IPS-18c (cell line): ENCODE data around the gene CYP8B1.
"Not testable (repeated sequence)": the region's sequence is repeated elsewhere in the genome, so short reads cannot be mapped to it uniquely, and the experiment has no call there.

Experiments
- H3K4me3 ChIP-seq: 2 replicates; pipeline ENCODE4 v1.7.0; 2013; ENCODE audit warnings: low read depth, mild to moderate bottlenecking, low read length, moderate library complexity; ENCODE audit not compliant: insufficient read depth
- H3K9me3 ChIP-seq: one replicate; pipeline ENCODE4 v1.6.1; 2013; ENCODE audit warnings: mild to moderate bottlenecking, low read length, moderate library complexity; ENCODE audit not compliant: control insufficient read depth, insufficient read depth

CYP8B1 gene

DNA sequence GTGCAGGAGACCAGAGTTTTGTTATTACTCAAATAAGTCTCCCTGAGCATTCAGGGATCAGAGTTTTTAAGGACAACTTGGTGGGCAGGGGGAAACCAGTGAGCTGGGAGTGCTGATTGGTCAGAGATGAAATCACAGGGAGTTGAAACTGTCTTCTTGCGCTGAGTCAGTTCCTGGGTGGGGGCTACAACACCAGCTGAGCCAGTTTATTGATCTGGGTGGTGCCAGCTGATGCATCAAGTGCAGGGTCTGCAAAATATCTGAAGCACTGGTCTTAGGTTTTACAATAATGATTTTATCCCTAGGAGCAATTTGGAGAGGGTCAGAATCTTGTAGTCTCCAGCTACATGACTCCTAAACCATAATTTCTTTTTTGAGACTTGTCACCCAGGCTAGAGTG is 16.5 kb upstream of the CYP8B1 start:
- peaks cover 2% of the 10 kb centered on the region for H3K9me3 ChIP-seq

DNA sequence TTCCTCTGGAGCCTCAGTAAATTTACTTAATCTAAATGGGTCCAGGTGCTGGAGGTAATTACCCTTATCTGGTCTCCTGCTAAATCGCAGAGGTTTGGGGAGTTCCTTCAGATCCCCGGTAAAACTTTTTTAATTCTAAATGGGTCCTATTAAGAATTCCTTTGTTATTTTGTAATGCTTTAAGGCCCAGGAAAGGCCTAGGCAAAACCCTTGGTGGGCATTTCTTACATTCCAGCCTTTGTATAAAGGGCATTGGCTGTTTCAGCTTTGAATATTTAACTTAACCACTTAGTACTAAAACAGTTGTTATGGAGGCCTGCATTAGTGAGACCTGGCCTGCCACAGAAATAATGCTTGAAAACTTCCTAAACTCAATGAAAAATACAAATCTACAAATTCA is 15.4 kb upstream of the CYP8B1 start:
- H3K4me3 ChIP-seq: no peak overlapping the region
- H3K9me3 ChIP-seq: peaks cover 2% of the 10 kb centered on the region

More for the DNA sequence above, 16.5 kb upstream of the CYP8B1 start:
- no peak overlapping the region for H3K4me3 ChIP-seq

DNA sequence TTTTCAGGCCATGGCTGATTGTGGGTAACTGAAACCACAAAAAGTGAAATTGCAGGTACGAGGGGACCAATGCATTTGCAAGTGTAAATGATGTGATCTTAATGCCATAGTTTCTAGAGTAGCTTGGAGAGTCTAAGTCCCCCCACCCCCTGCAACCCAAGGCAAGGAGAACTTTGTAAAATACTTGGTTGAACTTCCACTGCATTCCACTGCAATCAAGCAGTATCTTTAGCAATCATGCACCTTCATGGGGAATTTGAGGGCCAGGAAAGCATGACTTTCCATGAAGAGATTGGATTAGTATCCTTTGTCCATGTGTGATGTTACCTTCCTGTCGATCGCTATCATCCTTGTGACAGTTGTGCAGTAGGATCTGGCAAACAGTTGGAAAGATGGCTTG is 11.4 kb upstream of the CYP8B1 start:
- no peak overlapping the region for H3K4me3 ChIP-seq
- no peaks in the 10 kb centered on the region for H3K9me3 ChIP-seq

DNA sequence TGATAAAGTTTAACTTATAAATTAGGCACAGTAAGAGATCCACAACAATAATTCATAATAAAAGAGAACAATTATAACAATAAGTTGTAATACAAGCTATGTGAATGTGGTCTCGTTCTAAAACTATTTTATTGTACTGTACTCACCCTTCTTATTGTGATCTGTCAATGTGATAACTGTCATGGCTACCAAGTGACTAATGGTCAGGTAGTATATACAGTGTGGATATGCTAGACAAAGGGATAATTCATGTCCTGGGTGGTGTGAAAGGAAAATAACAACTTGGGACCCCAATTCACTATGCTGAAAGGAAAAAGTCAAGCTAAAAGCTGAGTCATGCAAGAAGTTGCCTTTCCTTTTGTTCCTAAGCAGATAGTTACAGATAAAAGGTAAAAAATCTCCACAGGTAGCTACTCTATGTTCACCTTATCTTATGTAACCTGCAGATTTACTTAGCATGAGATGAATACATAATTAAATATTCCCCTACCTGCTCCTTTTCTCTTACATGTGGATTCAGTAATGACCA is 10.7 kb upstream of the CYP8B1 start:
- no peaks in the 10 kb centered on the region for H3K9me3 ChIP-seq
- no peak overlapping the region for H3K4me3 ChIP-seq

DNA sequence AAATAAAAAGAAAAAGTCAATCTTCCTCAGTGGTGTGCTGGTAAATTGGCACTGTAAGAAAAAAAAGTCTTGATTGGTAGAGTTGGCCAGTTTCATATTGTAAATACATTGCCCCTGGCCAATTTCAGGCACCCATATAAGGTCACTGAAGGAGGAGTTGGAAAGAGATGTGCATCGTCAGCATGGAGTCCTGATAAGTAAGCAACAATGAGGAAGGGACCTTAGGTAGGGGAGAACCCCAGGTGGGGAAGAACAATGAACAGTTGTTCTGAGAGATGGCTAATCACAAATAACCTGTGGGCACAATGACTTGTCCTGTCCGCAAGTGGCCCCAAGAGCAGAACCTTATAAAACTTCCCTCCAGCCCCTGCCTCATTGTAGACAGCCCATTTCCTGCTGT is 8.6 kb upstream of the CYP8B1 start:
- Histone ChIP-seq H3K4me3 (no peak overlapping the region), H3K9me3 (no peaks in the 10 kb centered on the region)

DNA sequence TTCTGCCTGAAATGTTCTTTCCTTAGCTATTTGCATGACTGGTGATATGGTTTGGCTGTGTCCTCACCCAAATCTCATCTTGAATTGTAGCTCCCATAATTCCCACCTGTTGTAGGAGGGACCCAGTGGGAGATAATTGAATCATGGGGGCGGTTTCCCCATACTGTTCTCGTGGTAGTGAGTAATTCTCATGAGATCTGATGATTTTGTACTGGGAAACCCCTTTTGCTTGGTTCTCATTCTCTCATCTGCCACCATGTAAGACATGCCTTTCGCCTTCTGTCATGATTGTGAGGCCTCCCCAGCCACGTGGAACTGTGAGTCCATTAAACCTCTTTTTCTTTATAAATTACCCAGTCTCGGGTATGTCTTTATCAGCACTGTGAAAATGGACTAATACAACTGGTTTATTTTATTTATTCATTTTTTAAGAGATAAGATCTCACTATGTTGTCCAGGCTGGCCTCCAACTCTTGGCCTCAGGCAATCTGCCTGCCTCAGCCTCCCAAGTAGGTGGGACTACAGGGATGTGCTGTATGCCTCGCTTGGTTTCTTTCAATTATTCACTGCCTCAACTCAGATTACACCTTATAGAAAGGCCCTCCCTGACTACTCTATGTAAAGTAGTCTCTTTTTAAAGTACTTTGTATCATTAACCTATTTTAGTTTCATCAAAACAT is 7.7 kb upstream of the CYP8B1 start:
- H3K4me3 ChIP-seq, H3K9me3 ChIP-seq: not testable (repeated sequence)

DNA sequence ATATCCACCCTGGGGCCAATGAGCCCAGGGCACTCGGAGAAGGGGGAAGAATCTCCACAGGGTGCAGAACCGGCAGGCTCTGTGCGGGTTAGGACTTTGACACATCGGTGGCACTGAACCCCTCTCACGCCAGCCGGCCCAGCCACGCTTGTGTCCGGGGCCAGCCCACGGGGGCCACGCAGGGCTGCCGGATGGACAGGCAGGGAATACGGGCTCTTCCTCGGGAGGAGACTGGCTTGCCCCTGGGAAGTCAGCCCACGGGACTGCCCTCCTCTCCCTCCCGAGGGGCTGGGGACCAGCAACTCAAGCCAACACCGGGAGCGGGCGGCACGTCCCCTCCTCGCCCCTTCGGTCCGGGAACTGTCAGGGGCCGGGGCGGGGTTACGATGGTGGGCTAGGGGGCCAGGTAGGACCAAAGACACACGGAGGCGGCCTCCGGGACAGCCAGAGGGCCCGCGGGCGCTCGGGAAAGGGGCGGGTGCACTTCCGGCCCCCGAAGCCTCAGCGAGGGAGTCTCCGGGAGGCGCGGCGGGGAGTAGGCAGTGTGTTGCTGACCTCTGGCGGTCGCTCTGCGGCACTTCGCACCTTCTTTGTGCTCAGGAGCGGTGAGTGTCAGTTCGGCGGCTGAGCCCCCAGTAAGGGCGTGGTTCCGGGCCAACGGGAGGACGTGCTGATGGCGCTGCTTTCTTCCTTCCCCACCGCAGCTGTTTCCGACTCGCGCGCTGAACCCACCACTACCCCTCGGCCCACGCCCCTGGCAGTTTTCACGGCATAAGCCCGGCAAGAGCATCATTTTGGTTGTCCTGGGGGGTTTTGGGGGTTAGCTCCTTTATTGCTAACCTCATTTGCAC is 5.1 kb upstream of the CYP8B1 start:
- no peaks in the 10 kb centered on the region for H3K9me3 ChIP-seq
- peak overlapping the region; percentile 56 for H3K4me3 ChIP-seq

DNA sequence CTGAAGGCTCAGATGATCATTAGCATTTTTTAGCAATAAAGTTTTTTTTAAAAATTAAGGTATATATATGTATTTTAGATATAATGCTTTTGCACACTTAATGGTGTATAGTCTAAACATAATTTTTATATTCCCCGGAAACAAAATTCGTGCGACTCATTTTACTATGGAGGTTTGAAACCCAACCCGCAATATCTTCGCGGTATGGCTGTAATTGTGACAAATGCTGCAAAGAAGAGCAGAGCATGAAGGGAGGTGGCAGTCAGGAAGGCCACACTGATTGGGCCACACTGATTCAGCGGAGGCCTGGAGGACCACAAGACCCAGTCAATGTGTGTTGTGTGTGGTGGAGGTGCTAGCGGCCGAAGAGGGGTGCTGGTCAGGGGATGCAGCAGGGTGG is 4.5 kb upstream of the CYP8B1 start:
- Histone ChIP-seq H3K4me3 (no peak overlapping the region; the same call in 1 of the 2 replicates), H3K9me3 (no peaks in the 10 kb centered on the region)

DNA sequence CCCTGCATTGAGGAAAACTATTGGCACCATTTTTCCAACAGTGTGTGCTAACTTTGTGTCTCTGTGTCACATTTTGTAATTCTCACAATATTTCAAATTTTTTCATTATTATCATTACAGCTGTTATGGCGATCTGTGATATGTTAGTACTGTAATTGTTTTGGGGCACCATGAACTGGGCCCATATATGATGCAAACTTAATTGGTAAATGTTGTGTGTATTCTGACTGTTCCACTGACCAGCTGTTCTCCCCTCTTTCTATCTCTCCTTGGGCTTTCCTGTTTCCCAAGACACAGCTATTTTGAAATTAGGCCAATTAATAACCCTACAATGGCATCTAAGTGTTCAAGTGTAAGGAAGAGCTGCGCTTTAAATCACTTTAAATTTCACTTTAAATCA is 2.2 kb upstream of the CYP8B1 start:
- no peaks in the 10 kb centered on the region for H3K9me3 ChIP-seq
- no peak overlapping the region for H3K4me3 ChIP-seq

DNA sequence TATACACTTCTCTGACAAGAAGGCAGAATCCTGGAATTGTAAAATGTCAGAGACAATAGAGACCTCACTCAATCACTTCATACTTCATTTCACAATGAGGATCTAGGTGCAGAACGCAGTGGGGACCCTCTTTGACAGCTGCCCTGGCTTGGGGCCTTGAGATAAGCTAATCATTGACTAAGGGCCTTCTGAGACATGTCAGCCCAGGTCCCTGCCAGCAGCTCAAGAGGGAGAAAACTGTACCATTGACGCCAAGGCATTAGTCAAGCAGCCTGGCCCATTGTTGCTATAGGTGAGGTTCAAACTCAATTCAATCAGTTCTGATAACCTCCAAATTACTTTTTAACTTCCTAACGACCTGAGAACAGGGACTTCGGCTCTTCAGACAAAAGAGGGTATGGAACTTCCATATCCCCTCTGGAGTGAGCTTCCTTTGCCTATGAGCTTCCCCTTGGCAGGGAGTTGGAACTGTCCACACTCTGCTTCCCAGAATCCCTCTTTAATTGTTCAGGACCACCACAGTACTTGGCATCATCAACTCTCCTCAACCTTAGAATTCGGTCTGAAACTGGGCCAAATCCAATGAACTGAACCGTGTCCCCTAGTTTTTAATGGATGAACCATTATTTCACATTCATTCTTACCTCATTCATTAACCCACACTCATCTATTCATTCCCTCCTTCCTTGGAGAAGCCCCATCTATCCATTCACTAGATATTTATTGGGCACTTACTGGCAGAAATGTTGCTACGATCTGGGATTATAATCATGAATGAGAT is 1.5 kb upstream of the CYP8B1 start:
- no peaks in the 10 kb centered on the region for H3K9me3 ChIP-seq
- no peak overlapping the region for H3K4me3 ChIP-seq

DNA sequence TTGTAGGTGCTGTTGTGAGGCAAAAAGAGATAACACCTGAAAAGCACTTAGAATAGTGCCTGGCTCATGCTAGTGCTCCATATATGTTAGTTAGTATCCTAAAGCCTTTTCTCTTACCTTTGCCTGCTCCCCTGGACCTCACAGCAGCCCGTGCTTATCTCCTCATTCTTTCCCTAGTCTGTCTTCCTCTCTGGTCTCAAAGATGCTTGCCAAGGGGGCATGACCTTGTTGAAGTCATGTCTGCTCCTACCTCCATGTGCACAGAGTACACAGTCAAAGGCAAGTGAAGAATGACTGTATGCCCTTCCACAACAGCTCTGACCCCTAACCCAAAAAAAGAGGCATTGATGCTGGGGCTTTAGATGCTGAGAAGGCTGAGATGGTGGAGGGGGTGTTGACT is 722 bp upstream of the CYP8B1 start:
- Histone ChIP-seq H3K9me3 (no peaks in the 10 kb centered on the region), H3K4me3 (no peak overlapping the region)

DNA sequence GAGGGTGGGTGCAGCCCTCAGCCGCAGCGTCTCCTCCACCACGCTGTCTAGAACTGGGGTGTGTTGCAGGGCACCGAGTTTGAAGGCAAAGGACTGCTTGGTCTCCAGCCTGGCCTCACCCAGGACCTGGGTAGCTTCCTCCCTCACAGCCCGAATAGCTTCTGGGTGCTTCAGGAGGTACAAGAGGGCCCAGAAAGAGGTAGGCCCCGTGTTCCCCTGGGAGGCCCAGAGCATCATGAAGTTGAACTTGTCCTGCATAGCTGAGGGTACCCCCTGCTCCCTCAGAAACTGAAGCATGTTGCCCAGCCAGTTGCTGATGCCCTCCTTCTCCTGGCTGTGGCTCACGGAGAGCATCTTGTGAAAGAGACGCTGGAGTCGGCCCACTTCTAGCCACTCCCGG is 930 bp downstream of the CYP8B1 start:
- H3K9me3 ChIP-seq: no peaks in the 10 kb centered on the region
- no peak overlapping the region for H3K4me3 ChIP-seq

DNA sequence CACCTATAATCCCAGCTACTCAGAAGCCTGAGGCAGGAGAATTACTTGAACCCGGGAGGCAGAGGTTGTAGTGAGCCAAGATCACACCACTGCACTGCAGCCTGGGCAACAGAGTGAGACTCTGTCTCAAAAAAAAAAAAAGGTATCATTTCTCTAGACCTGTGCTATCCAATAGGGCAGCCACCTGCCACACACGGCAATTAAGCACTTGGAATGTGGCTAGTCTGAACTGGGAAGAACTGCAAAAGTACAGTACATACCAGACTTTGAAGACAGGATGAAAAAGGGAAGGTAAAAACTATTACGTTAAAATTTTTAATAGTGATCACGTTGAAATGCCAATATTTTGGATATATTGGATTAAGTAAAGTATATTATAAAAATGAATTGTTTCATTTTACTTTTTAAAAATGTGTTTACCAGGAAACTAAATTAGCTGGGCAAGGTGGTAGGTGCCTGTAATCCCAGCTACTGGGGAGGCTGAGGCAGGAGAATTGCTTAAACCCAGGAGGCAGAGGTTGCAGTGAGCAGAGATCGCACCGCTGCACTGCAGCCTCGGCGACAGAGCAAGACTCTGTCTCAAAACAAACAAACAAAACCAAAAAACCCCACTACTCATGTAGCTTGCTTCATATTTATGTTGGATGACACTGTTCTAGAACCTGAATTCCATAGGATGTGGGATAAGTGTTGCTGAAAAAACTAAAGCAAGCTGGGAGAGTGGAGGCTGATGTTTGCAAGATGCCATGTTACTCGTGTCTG is 2.3 kb downstream of the CYP8B1 start:
- Histone ChIP-seq H3K9me3 (no peaks in the 10 kb centered on the region), H3K4me3 (no peak overlapping the region)

DNA sequence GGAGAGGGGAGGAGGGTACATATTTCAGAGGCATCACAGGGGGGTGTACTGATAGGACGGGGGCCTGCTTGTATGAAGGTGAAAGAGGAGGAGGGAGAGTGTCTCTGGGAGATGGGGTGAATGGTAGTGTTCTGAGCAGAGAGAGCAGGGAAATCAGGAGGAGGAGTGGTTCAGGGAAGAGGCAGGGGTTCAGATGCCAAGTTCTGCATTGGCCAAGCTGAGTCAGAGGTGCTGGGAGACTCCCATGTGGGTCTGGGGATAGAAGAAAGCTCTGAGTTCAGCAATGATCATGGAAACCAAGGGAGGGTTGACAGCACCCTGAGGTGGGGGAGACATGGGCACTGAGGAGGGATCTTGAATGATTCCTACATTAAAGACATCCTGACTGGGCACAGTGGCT is 3.0 kb downstream of the CYP8B1 start:
- Histone ChIP-seq H3K4me3 (no peak overlapping the region), H3K9me3 (no peaks in the 10 kb centered on the region)

DNA sequence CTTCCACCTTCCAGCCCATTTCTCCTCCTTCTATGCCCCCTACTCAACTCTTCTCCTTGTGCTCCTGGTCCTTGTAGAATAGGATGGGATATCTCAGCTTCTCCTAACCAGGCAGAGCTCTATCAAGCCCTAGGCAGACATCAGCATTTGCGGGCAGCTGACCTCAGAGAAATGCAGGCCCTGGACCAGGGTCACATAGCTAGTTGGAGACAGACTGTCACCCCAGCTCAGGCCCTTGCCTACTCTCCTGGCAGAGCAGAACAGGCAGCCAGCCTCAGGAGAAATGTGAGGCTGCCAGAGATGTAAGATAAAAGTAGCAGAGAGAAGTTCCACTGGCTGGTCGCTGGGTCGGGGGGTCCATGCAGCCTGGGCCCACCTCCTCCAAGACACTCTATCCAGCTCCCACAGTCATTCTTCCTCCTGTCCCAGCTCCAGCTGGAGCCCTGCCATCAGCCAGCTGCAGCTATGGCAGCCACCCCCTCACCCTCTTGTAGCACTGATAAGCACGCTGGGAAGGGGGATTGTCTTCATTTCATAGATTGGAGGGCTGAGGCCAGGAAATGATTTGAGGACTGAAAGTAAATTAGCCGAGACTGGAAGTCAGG is 4.0 kb downstream of the CYP8B1 start:
- H3K9me3 ChIP-seq: no peaks in the 10 kb centered on the region
- no peak overlapping the region for H3K4me3 ChIP-seq

DNA sequence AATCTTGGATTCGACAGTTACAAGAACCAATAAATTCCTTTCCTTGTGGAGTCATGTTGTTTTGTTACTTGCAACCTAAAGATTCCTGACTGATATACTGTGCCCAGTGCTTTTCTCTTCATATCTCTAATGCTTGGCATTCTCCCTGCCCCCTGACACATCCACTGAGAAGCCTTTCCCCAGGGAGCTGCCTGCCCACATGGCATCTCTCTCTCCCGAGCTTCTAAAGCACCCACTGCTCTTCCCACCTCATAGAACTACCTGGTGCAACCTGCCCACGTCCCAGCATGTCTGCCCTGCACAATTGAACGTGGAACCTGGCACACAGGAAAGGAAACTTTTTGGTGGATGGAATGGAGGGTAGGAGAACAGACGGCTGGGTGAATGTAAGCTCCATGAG is 6.8 kb downstream of the CYP8B1 start:
- H3K4me3 ChIP-seq: no peak overlapping the region
- no peaks in the 10 kb centered on the region for H3K9me3 ChIP-seq

DNA sequence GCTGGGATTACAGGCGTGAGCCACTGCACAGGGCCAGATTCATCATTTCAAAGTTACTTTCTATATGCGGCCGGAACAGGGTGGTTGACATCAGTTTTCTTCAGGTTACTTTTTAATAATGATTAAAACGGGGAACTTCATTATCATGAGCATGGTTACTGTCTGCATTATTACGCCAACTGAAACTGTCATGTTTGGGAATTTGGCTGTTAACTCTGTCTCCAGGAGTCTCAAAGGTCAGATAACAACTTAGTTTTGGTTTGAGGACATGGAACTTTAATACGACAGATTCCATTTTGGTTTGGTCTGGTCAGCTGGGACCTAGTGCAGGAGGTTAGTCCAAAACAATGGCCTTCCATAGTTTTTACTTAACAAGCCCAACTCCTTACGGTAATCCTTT is 8.5 kb downstream of the CYP8B1 start:
- no peak overlapping the region for H3K4me3 ChIP-seq
- no peaks in the 10 kb centered on the region for H3K9me3 ChIP-seq
